CD4-positive, alpha-beta T cell treated with Interleukin-15 for 4 hours (primary cell): ENCODE measurements around the gene SNX7.

Experiments
- DNase-seq: peaks from one replicate; pipeline ENCODE4 v3.0.0-alpha.2; 2020; ENCODE audit warnings: low spot score

The SNX7 gene

DNA sequence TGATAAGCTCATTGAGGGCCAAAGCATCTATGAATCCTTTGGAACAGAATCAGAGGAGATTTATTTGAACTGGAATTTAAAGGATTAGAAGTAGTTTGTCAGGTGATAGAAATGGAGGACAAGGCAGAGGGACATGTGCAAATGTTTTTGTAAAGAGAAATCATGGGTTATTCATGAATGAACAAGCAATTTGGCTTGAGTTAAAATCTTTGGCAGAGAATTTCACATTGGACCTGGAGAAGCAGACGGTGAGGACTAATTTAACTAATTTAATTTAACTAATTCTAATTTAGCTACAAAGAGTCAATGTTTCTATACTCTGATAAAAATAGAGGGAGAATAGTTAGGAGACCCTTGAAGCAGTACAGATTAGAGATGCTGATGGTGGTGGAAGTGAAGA lies 36.3 kb downstream of the SNX7 start:
- DNase-seq: no peak

DNA sequence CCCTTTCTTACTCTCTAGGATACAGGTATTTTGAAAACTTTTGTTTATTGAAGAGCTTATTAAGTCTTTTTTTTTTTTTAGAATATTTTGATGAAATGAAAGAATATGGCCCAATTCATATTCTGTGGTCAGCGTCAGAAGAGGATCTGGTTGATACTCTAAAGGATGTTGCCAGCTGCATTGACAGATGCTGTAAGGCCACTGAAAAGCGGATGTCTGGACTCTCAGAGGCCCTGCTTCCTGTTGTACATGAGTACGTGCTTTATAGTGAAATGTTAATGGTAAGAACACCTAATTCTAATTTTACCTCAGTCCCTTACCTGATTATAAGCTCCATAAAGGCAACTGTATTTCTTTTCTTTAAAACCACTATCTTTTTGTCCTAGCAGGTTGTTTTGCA lies 37.1 kb downstream of the SNX7 start:
- DNase-seq: no peak

DNA sequence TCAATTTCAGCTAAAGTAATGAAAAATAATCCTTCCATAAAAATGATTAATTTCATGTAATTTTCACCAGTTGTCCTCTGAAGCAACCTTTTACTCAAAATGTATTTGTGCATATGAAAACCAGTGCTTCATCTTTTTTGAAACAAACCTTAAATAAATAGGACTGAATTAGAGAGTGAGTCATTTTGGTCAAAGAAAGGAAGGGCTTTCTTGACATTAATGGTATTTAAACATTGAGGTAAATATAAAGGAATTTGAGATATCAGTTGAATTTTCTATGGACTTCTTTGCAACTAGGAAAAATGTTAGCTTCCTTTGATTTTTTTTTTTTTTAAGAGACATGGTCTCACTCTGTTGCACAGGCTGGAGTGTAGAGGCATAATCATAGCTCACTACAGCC lies 38.7 kb downstream of the SNX7 start:
- DNase-seq: no peak

DNA sequence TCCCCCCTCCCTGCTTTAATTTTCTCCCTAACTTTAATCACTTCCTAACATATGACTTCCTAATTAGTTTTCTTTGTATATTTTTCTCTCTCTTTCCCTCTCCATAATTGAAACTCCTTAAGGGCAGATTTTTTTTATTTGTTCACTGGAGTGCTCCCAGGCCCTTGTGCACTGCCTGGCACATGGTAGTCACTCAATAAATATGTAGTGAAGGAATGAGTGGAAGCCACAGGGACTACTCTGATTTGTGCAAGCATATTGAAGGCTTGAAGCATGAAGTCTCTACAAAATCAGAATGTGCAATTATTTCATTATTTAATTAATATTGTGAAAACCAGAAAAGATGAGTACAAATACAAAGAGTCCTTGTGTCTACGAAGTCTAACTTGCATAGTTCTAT lies 41.5 kb downstream of the SNX7 start:
- DNase-seq: no peak

DNA sequence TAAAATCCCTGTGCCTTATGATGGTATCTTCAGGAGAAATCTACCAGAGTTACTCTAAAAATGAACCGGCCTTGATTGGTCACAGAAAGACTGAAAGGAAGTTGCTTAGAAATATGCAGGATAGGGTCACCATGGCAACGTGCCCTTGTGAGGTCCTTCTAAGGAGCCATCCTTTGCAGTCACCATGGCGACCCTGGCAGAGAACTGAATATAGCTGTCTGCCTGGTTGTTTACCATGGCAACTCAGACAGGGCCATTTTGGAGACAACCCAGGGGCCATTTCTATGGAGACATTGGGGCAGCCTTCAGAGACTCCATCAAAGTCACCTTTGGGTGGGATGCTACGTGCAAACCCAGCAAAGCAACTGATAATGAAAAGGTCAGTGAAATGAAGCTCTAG lies 43.0 kb downstream of the SNX7 start:
- no peak for DNase-seq

DNA sequence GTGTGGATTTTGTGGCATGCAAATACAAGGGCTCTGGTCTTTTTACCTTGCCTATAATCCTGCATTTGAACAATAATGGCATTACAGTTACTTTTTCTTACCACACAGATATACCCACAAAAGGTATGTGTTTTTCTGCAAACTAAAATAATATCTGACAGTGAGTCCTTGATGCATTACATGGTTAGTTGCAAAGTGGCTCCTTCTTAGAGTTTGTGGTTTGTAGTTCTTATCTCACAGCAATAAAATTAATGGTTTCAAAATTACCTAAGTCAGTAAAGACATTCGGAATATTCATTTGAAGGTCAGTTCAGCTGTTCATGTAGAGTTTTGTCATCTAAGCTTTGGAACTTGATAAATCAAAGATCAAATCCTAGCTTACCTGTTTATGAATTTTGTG lies 43.5 kb downstream of the SNX7 start:
- no peak for DNase-seq

DNA sequence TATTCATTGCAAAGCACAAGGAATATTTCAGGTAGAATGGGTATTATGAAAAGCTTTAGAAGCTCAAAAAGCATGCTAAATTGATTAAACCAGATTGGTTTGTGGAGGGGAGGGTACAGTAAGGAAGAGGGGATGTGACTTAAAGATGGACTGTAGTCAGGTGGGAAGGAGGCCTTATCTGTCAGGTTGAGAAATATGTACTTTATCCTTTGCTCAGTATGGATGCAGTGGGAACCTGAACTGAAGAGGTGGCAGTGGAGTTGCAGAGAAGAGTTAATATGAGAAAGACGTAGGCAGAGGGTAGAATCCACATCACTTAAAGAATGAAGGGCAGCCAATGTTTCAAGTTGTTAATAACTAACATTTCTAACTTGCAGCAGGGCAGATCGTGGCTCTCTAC lies 44.1 kb downstream of the SNX7 start:
- DNase-seq: no peak

DNA sequence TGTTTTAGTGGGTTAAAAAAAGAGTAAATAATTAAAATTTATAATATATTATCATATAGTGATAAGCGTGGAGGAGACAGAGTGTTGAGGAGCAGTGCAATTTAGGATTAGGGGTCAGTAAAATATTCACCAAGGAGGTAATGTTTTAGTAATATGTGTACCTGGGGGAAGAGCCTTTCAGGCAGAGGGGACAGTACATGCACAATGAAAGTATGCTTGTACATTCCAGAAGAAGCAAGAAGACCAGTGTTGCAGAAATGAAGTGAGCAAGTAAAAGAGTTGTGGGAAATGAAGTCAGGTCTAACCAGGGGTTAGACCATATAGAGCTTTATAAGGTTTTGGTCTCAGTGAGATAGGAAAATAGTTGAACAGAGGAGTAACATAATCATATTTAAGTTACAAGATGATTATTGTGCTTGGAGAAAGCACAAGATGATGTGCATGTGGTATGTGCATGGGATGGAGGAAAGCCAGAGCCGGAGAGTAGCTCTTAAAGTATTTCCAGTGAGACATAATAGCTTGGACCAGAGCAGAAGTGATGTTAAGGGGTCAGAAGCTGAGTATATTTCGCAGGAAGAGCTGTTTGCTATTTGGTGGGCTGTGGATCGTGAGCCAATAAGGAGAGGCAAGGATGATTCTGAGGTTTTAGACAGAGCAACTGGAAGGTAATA lies 44.8 kb downstream of the SNX7 start:
- DNase-seq: no peak

DNA sequence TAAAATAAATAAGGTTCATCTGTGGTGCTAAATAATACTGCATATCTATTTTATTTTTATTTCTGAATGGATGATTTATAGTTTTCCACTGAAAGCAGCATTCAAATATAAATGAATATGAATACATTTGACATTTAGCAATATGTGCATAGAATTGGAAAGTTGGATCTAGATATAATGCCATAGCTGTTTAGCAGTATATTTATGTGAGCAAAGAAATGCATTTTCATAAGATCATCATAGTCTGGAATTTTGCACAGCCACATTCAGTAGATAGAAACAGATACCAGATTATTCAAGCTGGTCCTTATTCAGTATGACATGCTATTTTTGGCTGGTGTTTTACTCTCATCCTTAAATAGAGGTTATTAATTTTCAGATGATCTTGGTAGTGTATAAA lies 46.0 kb downstream of the SNX7 start:
- DNase-seq: no peak

DNA sequence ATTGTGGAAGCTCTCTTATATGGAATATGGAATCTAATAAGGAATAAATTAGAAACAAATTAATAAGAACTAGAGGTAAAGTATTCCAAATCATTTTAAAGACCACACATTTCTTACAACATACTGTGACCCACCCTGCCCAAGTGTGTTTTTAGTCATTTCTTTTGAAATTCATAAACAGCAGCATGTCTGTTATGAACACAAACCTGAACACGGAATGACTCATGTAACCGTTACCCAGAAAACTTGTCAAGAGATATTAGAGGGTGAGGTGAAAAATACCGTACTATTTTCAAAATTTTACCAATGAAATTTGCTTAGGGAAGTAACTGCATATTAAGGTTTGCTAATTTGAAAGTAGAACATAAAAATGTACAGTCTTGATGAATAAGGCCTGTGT lies 48.4 kb downstream of the SNX7 start:
- no peak for DNase-seq

DNA sequence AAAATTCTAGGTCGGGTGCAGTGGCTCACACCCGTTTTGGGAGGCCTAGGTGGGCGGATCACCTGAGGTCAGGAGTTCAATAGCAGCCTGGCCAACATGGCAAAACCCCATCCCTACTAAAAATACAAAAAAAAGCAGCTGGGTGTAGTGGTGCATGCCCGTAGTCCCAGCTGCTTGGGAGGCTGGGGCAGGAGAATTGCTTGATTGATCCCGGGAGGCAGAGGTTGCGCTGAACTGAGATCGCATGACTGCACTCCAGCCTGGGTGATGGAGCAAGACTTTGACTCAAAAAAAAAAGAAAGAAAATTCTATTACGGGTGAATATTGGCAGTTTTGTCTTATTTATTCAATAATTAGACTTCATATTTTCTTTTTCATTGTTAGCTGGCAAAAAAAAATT lies 62.1 kb downstream of the SNX7 start:
- DNase-seq: no peak

DNA sequence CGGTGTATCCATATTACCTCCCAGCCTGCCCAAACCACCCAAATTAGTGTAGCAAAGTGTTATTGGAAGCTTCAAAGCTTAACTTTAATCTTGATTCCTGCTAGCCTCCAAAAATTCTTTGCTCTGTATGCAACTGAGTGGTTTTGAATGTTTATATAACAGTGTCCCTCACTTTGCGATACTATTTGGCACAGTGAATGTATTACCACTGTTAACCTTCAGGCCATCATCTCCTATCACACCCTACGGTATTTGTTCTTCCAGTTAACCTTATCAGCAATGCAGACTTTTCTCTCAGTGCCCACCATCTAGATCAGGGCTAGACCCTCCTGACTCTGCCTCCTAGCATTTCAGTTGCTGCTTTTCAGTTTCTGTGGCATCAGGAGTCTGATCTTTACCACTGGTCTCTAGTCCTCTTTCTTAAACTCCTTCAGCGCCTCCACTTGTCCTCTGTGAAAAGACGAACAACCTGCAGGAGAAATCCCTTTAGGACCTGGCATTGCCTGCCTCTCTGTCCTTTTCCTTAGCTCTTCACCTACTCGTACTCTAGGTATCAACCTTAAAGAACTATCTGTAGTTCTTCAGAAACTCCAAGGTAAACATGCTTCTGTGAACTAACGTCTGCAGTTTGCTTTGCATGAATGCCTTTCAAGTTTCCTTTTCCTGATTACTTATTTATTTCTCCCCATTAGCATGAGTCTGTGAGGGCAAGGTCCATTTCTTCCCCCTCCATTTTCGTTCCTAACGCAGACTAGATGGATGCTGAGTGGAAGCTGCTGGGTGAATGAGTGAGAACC lies 71.7 kb downstream of the SNX7 start:
- no peak for DNase-seq

DNA sequence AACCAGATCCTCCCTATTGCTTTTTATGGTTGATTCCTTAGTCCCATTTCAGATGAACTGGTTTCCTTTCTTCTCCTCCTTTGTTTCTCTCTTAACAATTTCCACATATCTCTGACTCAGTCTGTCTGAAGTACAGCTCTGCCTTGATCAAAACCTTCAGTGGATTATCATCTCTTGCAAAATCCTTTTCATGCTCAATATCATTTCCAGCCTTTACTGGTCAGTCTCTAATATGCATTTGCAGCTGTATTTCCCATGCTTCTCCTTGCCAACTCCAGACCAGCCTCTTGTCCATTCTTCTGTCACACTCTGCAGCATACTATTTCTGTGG lies 72.2 kb downstream of the SNX7 start:
- DNase-seq: no peak

DNA sequence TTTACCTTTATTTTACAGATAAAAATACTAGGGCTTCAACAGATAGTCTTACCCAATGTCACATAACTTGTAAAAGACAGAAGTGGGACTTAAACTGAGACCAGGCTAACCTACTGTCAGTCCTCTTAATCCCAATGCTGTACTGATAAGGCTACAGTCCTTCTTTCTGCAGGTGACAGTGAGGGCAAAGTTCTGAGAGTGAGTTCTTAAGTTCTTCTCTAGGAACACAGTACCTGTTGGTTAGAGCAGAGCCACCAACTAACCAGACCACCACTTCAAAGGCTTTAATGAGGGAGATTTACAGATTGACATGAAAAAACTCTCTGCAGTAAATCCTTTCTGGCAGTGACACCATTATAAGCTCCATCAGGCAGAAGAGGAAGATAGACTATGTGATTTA lies 74.2 kb downstream of the SNX7 start:
- DNase-seq: no peak

DNA sequence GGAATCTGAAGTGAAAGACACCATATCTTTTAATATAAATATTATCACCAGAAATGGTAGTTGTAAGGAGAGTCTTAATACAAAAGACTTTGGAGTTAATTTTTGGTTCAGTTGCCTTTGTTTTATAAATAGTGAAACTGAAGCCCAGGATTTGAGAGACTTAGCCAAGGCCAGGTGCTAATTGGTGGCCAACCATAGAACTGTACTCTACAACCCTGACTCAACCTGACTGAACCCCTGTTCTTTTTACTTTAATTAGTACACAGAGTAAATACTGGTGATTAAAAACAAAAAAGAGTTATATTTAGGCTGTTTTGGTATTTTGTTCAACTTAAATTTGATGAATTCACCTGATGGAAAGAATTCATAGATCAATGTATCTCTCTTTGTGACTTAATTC lies 76.3 kb downstream of the SNX7 start:
- no peak for DNase-seq

DNA sequence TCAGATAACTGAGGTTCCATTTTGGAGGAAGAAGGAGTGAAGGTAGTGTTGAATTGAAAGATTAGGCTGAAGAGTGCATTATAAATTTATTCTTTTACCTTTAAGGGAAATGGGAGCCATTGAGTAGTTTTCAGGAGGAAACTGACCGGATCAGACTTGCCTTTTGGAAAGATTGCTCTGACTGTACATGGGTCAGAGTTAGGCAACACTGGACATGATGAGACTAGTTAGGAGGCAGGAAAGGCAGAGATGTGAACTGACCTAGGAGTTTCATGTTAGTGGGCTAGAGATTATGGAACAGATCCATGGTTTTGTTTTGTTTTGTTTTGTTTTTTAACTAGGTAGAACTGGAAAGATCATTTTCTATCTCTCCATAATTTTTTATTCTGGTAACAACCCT lies 78.2 kb downstream of the SNX7 start:
- no peak for DNase-seq

DNA sequence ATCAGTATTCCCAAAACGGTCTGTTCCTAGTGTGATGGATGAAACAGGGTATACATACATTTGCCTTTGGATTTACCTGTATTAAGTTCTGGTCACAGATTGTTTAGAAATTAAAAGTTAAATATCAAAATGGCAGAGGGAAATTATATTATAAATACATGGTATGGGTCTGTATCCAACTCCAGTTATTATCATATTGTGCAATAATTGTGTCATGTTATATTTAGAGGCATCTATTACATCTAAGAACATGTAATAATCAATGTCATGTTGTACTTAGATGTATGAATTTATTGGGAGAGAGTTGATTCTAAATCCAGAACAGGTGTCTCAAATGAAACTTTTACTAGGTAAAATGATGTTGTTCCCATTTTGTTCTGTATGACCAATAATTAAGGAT lies 79.6 kb downstream of the SNX7 start:
- no peak for DNase-seq

DNA sequence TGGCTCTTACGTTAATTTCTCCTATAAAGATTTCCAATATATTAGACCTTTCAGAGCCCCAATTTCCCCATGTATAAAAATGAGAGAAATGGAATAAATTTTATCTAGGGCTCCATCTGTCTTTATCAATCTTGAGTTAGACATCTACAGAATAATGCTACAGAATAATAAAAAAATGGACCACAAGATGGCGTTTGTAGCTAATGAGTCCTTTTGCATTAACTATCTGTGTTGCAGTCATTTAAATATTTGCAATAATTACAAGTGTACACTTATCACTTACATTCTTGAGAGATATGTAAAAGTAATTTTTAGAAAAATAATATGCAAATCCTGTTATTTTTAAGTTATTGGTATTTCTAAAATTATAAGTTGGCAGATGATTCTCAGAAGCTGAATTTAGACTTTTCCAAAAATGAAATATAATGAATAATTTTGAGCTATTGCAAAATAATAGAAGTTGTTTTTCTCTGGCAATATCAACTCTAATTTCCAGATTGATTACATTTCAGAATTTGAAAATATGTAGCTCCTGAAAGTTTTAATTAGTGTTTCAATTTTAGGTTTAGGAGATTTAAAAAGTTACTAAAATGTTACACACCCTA lies 87.7 kb downstream of the SNX7 start:
- DNase-seq: peak; percentile 20

DNA sequence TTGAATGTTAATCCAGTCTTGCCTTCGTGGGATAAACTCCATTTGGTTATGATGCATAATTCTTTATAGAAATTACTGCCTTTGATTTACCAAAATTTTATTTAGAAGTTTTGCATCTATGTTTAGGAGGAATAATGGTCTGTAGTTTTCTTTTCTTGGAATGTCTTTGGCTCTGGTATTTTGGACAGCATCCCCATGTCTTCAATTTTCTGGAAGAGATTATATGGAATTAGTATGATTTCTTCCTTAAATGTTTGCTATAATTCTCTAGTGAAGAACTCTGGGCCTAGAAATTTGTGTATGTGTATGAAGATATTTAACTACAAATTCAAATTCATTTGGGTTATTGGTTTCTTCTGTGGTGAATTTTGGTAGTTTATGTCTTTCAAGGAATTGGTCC lies 92.7 kb downstream of the SNX7 start:
- no peak for DNase-seq

DNA sequence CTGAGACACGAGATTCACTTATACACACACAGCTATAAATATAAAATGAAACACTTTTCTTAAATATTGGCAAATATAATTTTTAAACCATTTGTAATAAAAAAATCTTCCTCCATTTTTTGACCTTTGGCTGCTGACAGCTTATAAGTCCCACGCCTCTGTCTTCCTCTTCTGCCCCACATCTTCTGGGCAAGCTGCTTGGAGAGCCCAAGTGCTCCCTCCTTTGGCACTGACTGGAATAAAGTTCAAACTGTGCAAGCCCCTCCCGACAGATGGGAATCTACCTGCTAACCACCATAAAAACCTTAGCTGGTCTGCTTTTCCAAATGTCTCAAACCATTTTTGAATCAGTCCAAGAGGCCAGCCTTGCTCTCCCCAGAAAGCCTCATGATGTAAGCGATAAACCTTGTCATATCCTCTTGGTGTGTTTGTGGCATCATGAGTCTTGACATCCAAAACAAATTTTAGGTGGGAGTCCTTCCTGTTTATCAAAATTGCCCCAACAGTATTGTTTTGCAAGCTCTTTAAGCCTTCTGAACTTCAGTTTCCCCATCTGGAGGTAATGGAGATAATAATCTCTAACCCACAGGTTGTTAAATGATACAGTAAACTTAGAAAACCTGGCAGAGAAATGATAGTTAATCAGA lies 99.8 kb downstream of the SNX7 start:
- DNase-seq: no peak

DNA sequence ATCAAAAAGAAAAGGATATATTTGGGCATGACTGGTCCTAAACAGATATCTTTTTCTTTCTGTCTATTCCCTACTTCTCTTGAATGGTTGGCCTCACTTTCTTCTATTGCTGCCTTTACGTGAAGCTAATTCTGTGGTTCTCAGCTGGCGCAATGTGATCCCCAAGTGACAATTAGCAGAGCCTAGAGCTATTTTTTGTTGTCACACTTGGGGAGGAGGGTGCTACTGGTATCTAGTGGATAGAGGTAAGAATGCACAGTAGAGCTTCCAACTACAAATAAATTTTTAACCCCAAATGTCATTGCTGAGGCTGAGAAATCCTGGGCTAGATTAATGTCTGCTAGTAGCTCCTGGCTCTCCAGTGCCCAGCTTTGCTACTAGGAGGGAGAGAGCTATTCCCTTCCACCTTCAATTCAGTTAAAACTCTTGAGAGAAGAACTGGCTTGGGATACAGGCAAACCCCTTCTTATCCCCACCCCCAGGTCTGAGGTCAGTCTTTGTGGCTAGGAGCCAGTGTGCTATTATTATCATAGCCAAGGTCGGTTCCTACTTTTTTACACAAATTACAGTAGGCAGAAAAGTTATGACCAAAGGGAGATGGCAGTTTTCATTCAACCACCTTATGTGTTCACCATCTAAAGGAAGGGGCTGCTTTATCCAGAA lies 102.1 kb downstream of the SNX7 start:
- DNase-seq: no peak

DNA sequence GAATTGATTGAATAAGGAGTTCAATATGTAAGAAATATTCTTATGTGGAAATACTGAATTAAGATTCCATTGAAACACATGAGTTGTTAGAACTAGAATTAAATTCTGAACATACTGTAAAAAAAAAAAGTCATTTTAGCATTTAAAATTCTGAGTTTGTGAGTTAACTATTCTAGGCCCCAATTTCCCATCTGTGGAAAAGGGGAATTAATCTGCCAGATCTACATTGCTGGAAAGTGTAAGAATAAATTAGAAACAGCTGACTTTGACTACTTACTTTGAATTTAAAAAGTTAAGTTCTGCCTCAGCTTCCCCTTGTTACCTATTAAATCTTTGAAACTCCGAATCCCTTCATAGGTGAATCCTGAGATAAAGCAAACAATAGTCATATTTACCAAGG lies 103.0 kb downstream of the SNX7 start:
- DNase-seq: no peak

DNA sequence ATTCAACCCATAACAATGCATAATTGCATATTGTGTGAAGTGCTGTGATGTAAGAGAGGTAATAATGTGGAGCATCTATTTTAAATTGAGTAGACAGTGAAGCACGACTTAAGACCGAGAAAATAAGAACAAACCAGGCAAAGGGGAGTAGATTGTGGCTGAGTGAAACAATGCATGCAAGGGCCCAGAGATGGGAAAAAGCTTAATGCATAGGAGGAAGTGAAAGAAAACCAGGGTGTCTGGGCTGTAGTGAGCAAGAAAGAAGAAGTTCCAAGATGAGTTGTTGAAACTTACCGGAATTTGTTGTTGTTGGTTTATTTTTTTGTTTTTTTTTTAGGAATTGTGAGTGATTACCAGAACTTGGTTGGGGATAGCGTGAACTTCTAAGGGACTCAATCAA lies 104.7 kb downstream of the SNX7 start:
- no peak for DNase-seq
